KMS-11 (cell line): ENCODE results near the gene MED17.

Source experiments
- H2AFZ ChIP-seq: fragments of 200-600 bp; sonication (generic); 2 replicates; pipeline ENCODE4 v1.6.1; 2016; ENCODE audit warnings: antibody characterized with exemption, mixed run types, low read depth
- H3K27ac ChIP-seq: fragments of 200-600 bp; sonication (generic); 2 replicates; pipeline ENCODE4 v1.6.1; 2016; ENCODE audit warnings: mild to moderate bottlenecking, mixed run types
- H3K27me3 ChIP-seq: fragments of 200-600 bp; sonication (generic); 2 replicates; pipeline ENCODE4 v1.6.1; 2017; ENCODE audit warnings: mild to moderate bottlenecking, low read depth, mixed run types, moderate library complexity; ENCODE audit not compliant: insufficient read depth
- H3K36me3 ChIP-seq: fragments of 200-600 bp; sonication (generic); 2 replicates; pipeline ENCODE4 v1.6.1; 2017; ENCODE audit warnings: mild to moderate bottlenecking, mixed run types; ENCODE audit not compliant: insufficient read depth
- H3K4me1 ChIP-seq: fragments of 200-600 bp; sonication (generic); 2 replicates; pipeline ENCODE4 v1.6.1; 2016; ENCODE audit warnings: mild to moderate bottlenecking, low read depth, mixed run types; ENCODE audit not compliant: poor library complexity, severe bottlenecking
- H3K4me2 ChIP-seq: fragments of 200-600 bp; sonication (generic); 2 replicates; pipeline ENCODE4 v1.7.0; 2016; ENCODE audit warnings: mild to moderate bottlenecking, mixed run types
- H3K4me3 ChIP-seq: fragments of 200-600 bp; sonication (generic); IDR thresholded peaks from 2 replicates; pipeline ENCODE4 v1.6.1; 2017; ENCODE audit warnings: low read depth, low read length, mixed read lengths; ENCODE audit not compliant: insufficient read depth
- H3K79me2 ChIP-seq: fragments of 200-600 bp; sonication (generic); 2 replicates; pipeline ENCODE4 v1.6.1; 2016; ENCODE audit warnings: low read depth, mixed run types; ENCODE audit not compliant: insufficient read depth
- H3K9ac ChIP-seq: fragments of 200-600 bp; sonication (generic); 2 replicates; pipeline ENCODE4 v1.6.1; 2016; ENCODE audit warnings: mild to moderate bottlenecking, mixed run types
- H4K20me1 ChIP-seq: fragments of 200-600 bp; sonication (generic); 2 replicates; pipeline ENCODE4 v1.6.1; 2016; ENCODE audit warnings: mild to moderate bottlenecking, mixed run types; ENCODE audit not compliant: insufficient read depth
- TF ChIP-seq, protein P1 (sequence below): fragments of 200-600 bp; sonication (generic); conservative IDR thresholded peaks from 2 replicates; pipeline ENCODE4 v1.6.1; 2017; ENCODE audit warnings: low read depth, mild to moderate bottlenecking, antibody characterized with exemption, low read length, moderate library complexity, mixed read lengths

Gene MED17

GRCh38 chr11:93784145-93784934, at the start of gene MED17:
MED17 (plus strand) TSS chr11:93784282; CDS start chr11:93784514, 232 bp downstream.
- no peaks in the 10 kb centered on the region for H3K27me3 ChIP-seq
- H3K4me3 ChIP-seq: no peak within 1 kb of the TSS
- TF ChIP-seq, protein P1, sequence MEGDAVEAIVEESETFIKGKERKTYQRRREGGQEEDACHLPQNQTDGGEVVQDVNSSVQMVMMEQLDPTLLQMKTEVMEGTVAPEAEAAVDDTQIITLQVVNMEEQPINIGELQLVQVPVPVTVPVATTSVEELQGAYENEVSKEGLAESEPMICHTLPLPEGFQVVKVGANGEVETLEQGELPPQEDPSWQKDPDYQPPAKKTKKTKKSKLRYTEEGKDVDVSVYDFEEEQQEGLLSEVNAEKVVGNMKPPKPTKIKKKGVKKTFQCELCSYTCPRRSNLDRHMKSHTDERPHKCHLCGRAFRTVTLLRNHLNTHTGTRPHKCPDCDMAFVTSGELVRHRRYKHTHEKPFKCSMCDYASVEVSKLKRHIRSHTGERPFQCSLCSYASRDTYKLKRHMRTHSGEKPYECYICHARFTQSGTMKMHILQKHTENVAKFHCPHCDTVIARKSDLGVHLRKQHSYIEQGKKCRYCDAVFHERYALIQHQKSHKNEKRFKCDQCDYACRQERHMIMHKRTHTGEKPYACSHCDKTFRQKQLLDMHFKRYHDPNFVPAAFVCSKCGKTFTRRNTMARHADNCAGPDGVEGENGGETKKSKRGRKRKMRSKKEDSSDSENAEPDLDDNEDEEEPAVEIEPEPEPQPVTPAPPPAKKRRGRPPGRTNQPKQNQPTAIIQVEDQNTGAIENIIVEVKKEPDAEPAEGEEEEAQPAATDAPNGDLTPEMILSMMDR: peak; percentile 42
- H4K20me1 ChIP-seq: no peaks in the 10 kb centered on the region
- peak within 1 kb of the TSS; percentile 64 for H3K4me2 ChIP-seq
- H2AFZ ChIP-seq: peak within 1 kb of the TSS; percentile 62
- peak within 1 kb of the TSS; percentile 88 for H3K27ac ChIP-seq
- H3K79me2 ChIP-seq: peaks cover 43% of the 10 kb centered on the region
- H3K9ac ChIP-seq: peak within 1 kb of the TSS; percentile 91
- H3K36me3 ChIP-seq: no peaks in the 10 kb centered on the region
- peaks cover 21% of the 10 kb centered on the region for H3K4me1 ChIP-seq

DNA sequence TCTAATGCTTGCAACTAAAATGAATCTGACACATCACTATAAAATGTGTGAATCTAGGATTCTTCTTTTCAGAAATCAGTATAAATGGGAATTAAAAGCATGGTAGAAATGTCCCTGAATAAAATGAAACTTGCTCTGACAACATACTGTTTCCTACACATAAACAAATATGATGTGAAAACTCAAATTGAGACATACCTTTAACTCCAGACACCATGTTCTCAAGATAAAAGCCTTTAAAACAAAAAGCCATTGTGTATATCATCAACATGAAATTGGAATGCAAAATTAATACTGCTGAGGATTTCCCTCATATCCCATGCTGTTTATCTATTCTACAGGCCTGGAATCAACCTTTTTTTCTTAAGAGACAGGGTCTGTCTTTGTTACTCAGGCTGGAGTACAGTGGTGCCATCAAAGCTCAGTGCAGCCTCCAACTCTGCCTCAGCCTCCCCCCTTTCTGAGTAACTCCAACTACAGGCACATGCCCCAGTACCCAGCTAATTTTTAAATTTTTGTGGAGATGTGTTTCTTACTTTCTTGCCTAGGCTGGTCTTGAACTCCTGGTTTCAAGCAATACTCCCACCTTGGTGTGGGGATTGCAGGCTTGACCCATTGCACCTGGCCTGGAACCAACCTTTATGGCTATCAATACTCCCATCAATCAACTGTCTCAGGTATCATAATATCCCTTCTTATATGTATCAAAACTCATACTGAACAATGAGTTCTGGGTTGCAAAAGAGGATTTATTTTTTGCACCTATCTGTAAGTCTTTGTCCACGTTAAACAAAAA, 49.5 kb upstream of the MED17 start:
- peaks cover 58% of the 10 kb centered on the region for H3K4me1 ChIP-seq

GRCh38 chr11:93735627-93736026, 48.5 kb upstream of the MED17 start:
- peaks cover 23% of the 10 kb centered on the region; the same call in 1 of the 2 replicates for H3K36me3 ChIP-seq
- peak overlapping the region; percentile 6; the same call in 1 of the 2 replicates for H3K27ac ChIP-seq
- 0 out of 2 replicates have a peak overlapping the region, but pooled peaks have one; percentile 82 for H3K4me2 ChIP-seq
- H3K27me3 ChIP-seq: no peaks in the 10 kb centered on the region
- no peak overlapping the region for H3K9ac ChIP-seq
- peaks cover 58% of the 10 kb centered on the region for H3K4me1 ChIP-seq
- TF ChIP-seq, protein P1: no peak
- H3K4me3 ChIP-seq: no peak overlapping the region
- H4K20me1 ChIP-seq: peaks cover 30% of the 10 kb centered on the region
- H2AFZ ChIP-seq: no peak overlapping the region
- H3K79me2 ChIP-seq: peaks cover 74% of the 10 kb centered on the region

More for the DNA sequence above, 49.5 kb upstream of the MED17 start:
- Histone ChIP-seq H3K4me2 (no peak overlapping the region), H4K20me1 (peaks cover 30% of the 10 kb centered on the region), H3K27ac (no peak overlapping the region; the same call in 1 of the 2 replicates), H2AFZ (no peak overlapping the region), H3K36me3 (peaks cover 23% of the 10 kb centered on the region; the same call in 1 of the 2 replicates), H3K4me3 (no peak overlapping the region), H3K79me2 (peaks cover 64% of the 10 kb centered on the region), H3K9ac (no peak overlapping the region), H3K27me3 (no peaks in the 10 kb centered on the region)
- TF ChIP-seq, protein P1: no peak

- Histone ChIP-seq H3K9ac (no peak overlapping the region), H3K79me2 (peaks cover 79% of the 10 kb centered on the region), H4K20me1 (peaks cover 27% of the 10 kb centered on the region), H3K27ac (peak overlapping the region; percentile 6; the same call in 1 of the 2 replicates), H3K36me3 (peaks cover 19% of the 10 kb centered on the region; the same call in 1 of the 2 replicates), H2AFZ (no peak overlapping the region), H3K4me1 (peaks cover 58% of the 10 kb centered on the region), H3K27me3 (no peaks in the 10 kb centered on the region), H3K4me3 (no peak overlapping the region), H3K4me2 (peak overlapping the region; percentile 82; the same call in 1 of the 2 replicates)
- TF ChIP-seq, protein P1: no peak
Observed at GRCh38 chr11:93736129-93736528, 48.0 kb upstream of the MED17 start.
